ENCODE measurements around the gene ARL17B.
"Not testable (repeated sequence)": the region's sequence is repeated elsewhere in the genome, so short reads cannot be mapped to it uniquely, and the experiment has no call there.

DNA sequence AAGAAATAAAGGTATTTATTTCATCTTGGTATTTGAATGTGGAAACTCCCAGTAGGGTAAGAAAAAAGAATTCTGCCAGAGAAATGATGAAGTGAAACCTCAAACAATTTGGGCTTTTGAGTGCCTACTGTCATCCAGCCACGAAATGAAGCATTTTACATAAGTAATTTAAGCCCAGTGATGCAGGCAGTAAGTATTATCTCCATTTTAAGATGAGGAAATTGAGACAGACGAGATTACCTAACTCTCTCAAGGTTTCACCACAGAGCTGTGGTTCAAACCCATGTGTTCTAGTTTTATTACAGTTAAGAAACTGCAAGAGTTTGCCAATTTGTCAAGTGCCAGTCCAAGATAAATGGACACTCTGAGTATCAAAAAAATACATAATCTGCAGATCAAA lies 13.2 kb downstream of the ARL17B start:
- TF ChIP-seq, protein P1, sequence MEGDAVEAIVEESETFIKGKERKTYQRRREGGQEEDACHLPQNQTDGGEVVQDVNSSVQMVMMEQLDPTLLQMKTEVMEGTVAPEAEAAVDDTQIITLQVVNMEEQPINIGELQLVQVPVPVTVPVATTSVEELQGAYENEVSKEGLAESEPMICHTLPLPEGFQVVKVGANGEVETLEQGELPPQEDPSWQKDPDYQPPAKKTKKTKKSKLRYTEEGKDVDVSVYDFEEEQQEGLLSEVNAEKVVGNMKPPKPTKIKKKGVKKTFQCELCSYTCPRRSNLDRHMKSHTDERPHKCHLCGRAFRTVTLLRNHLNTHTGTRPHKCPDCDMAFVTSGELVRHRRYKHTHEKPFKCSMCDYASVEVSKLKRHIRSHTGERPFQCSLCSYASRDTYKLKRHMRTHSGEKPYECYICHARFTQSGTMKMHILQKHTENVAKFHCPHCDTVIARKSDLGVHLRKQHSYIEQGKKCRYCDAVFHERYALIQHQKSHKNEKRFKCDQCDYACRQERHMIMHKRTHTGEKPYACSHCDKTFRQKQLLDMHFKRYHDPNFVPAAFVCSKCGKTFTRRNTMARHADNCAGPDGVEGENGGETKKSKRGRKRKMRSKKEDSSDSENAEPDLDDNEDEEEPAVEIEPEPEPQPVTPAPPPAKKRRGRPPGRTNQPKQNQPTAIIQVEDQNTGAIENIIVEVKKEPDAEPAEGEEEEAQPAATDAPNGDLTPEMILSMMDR (IDR thresholded peaks at IDR 0.05) = not testable (repeated sequence)
- not testable (repeated sequence) for TF ChIP-seq POLR2A (IDR thresholded peaks at IDR 0.05)
